OCI-LY1 (cell line): ENCODE data around the gene USPL1.

Experiments
- H2AFZ ChIP-seq: fragments of 200-600 bp; sonication (generic), shearing (Covaris generic); 2 replicates; pipeline ENCODE4 v1.6.0; 2014; ENCODE audit warnings: antibody characterized with exemption, mild to moderate bottlenecking, low read length
- H3F3A ChIP-seq: fragments of 200-600 bp; sonication (generic), shearing (Covaris generic); 2 replicates; pipeline ENCODE4 v1.6.0; 2014; ENCODE audit warnings: mild to moderate bottlenecking, antibody characterized with exemption, low read length, moderate library complexity; ENCODE audit not compliant: insufficient read depth
- H3K27ac ChIP-seq: fragments of 200-600 bp; sonication (generic); 2 replicates; pipeline ENCODE4 v1.5.1; 2014; ENCODE audit warnings: low read length, mixed run types, mild to moderate bottlenecking, low read depth; ENCODE audit not compliant: poor library complexity, severe bottlenecking
- H3K27me3 ChIP-seq: fragments of 200-600 bp; sonication (generic); 2 replicates; pipeline ENCODE4 v1.6.0; 2014; ENCODE audit warnings: antibody characterized with exemption, mild to moderate bottlenecking, low read length, moderate library complexity; ENCODE audit not compliant: insufficient read depth
- H3K36me3 ChIP-seq: fragments of 200-600 bp; sonication (generic); 2 replicates; pipeline ENCODE4 v1.6.1; 2014; ENCODE audit warnings: mild to moderate bottlenecking, antibody characterized with exemption, low read length, moderate library complexity, mixed read lengths; ENCODE audit not compliant: insufficient read depth
- H3K4me1 ChIP-seq: fragments of 200-600 bp; sonication (generic); 2 replicates; pipeline ENCODE4 v1.5.1; 2014; ENCODE audit warnings: mild to moderate bottlenecking, low read length, moderate library complexity; ENCODE audit not compliant: insufficient read depth, severe bottlenecking
- H3K4me2 ChIP-seq: fragments of 200-600 bp; sonication (generic), shearing (Covaris generic); 2 replicates; pipeline ENCODE4 v1.6.1; 2014; ENCODE audit warnings: low read length
- H3K4me3 ChIP-seq: fragments of 200-600 bp; sonication (generic); 2 replicates; pipeline ENCODE4 v1.5.1; 2014; ENCODE audit warnings: low read length, low read depth, mild to moderate bottlenecking, mixed read lengths; ENCODE audit not compliant: poor library complexity, severe bottlenecking
- H3K79me2 ChIP-seq: fragments of 200-600 bp; shearing (Covaris generic); 2 replicates; pipeline ENCODE4 v1.6.1; 2016; ENCODE audit warnings: mixed run types, low read length, mixed read lengths; ENCODE audit not compliant: insufficient read depth
- H3K9ac ChIP-seq: fragments of 200-600 bp; sonication (generic), shearing (Covaris generic); 2 replicates; pipeline ENCODE4 v1.6.1; 2014; ENCODE audit warnings: mild to moderate bottlenecking, low read length, mixed read lengths
- H3K9me2 ChIP-seq: fragments of 200-600 bp; sonication (generic), shearing (Covaris generic); 2 replicates; pipeline ENCODE4 v1.6.1; 2014; ENCODE audit warnings: low read depth, mild to moderate bottlenecking, low read length, mixed read lengths
- H3K9me3 ChIP-seq: fragments of 200-600 bp; shearing (Covaris generic); 2 replicates; pipeline ENCODE4 v1.6.1; 2014; ENCODE audit warnings: low read length, mixed read lengths
- H4K20me1 ChIP-seq: fragments of 200-600 bp; sonication (generic), shearing (Covaris generic); 2 replicates; pipeline ENCODE4 v1.6.0; 2016; ENCODE audit warnings: mild to moderate bottlenecking, low read length; ENCODE audit not compliant: insufficient read depth
- EZH2 ChIP-seq: fragments of 200-600 bp; sonication (generic), shearing (Covaris generic); IDR thresholded peaks from 2 replicates; pipeline ENCODE4 v1.8.0; 2017; ENCODE audit warnings: borderline replicate concordance, mixed run types, mild to moderate bottlenecking, antibody characterized with exemption, low read length, moderate library complexity, mixed read lengths
- TF ChIP-seq, protein P1 (sequence below): fragments of 200-600 bp; sonication (generic), shearing (Covaris generic); IDR thresholded peaks from 2 replicates; pipeline ENCODE4 v1.5.1; 2017; ENCODE audit warnings: mild to moderate bottlenecking, antibody characterized with exemption, low read length, moderate library complexity, mixed read lengths

USPL1 gene

DNA sequence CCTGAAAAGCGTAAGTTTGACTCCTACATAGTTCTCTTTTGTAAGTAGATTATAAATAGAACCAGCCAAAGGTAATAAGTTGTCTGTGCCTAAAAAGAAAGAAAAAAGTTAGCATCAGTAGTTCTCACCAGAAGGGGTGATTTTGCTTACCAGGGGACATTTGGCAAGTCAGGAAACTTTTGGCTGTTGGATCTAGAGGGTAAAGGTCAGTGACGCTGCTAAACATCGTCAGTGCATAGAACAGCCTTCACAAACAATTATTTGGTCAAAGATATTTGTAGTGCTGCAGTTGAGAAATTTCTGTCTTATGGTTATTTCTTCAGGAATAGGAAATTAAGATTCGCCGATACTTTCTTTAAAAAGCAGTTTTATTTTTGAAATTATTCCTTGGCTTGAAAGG lies 2.0 kb downstream of the USPL1 start:
- Histone ChIP-seq H3K79me2 (peaks cover 74% of the 10 kb centered on the region), H3K9ac (peak overlapping the region; percentile 89)

DNA sequence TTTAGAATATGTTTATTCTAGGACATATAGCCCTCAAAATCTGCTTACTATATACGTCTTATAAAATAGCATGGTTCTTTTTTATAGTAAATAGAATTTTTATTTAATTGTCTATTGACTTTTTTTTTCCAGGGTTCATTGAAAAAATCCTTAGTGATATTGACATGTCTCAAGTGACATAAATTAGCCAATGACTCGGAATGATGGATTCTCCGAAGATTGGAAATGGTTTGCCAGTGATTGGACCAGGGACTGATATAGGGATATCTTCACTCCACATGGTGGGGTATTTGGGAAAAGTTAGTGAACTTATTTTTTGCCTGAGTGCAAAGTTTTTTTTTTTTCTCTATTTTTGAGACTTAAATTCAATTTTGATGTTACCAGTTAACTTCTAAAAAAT lies 3.2 kb downstream of the USPL1 start:
- no peaks in the 10 kb centered on the region for H4K20me1 ChIP-seq
- H3K4me1 ChIP-seq = peaks cover 28% of the 10 kb centered on the region
- no peaks in the 10 kb centered on the region for H3K9me3 ChIP-seq
- no peak overlapping the region for H2AFZ ChIP-seq
- no peak overlapping the region for H3K4me2 ChIP-seq
- peaks cover 38% of the 10 kb centered on the region for H3K36me3 ChIP-seq
- H3K9me2 ChIP-seq = no peaks in the 10 kb centered on the region
- no peak overlapping the region for H3K27ac ChIP-seq
- no peak overlapping the region for H3K4me3 ChIP-seq
- no peaks in the 10 kb centered on the region for H3K27me3 ChIP-seq
- TF ChIP-seq EZH2 = no peak
- TF ChIP-seq, protein P1, sequence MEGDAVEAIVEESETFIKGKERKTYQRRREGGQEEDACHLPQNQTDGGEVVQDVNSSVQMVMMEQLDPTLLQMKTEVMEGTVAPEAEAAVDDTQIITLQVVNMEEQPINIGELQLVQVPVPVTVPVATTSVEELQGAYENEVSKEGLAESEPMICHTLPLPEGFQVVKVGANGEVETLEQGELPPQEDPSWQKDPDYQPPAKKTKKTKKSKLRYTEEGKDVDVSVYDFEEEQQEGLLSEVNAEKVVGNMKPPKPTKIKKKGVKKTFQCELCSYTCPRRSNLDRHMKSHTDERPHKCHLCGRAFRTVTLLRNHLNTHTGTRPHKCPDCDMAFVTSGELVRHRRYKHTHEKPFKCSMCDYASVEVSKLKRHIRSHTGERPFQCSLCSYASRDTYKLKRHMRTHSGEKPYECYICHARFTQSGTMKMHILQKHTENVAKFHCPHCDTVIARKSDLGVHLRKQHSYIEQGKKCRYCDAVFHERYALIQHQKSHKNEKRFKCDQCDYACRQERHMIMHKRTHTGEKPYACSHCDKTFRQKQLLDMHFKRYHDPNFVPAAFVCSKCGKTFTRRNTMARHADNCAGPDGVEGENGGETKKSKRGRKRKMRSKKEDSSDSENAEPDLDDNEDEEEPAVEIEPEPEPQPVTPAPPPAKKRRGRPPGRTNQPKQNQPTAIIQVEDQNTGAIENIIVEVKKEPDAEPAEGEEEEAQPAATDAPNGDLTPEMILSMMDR = no peak
- H3F3A ChIP-seq = no peaks in the 10 kb centered on the region
- H3K9ac ChIP-seq = no peak overlapping the region
- peaks cover 62% of the 10 kb centered on the region for H3K79me2 ChIP-seq

More for the DNA sequence above, 2.0 kb downstream of the USPL1 start:
- TF ChIP-seq, protein P1 = no peak
- no peak for TF ChIP-seq EZH2
- H3K4me3 ChIP-seq = peak overlapping the region; percentile 92
- H3K27ac ChIP-seq = no peak overlapping the region
- peaks cover 40% of the 10 kb centered on the region for H3K4me1 ChIP-seq
- H3K36me3 ChIP-seq = peaks cover 30% of the 10 kb centered on the region
- H2AFZ ChIP-seq = no peak overlapping the region
- no peaks in the 10 kb centered on the region for H3K9me2 ChIP-seq
- no peaks in the 10 kb centered on the region for H3K9me3 ChIP-seq
- H3K27me3 ChIP-seq = no peaks in the 10 kb centered on the region
- peak overlapping the region; percentile 91 for H3K4me2 ChIP-seq
- no peaks in the 10 kb centered on the region for H4K20me1 ChIP-seq
- H3F3A ChIP-seq = no peaks in the 10 kb centered on the region

DNA sequence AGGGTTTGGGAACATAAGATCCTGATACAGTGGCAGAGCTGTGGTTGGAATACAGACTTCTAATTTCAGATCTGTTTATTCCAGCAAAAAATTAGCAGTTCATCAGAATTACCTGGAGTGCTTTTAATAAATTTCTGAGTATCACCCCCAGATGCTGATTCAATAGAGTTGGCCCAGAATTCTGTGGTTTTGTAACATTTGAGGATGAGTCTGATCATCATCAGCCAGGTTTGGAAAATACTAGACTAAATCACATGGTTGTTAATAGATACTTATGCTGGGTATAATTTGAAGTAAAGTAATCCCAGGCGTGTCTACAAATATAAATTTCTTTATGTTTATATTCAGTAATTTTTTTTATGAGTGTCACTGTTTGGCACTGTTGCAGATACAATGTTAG lies 4.8 kb downstream of the USPL1 start:
- Histone ChIP-seq H3K9ac (no peak overlapping the region), H3K4me3 (no peak overlapping the region), H3K9me2 (no peaks in the 10 kb centered on the region), H2AFZ (no peak overlapping the region), H3K4me2 (no peak overlapping the region), H4K20me1 (no peaks in the 10 kb centered on the region), H3K27ac (no peak overlapping the region), H3K36me3 (peaks cover 42% of the 10 kb centered on the region), H3K79me2 (peaks cover 66% of the 10 kb centered on the region), H3K27me3 (no peaks in the 10 kb centered on the region), H3K9me3 (no peaks in the 10 kb centered on the region), H3F3A (peaks cover 6% of the 10 kb centered on the region; the same call in 1 of the 2 replicates), H3K4me1 (peaks cover 40% of the 10 kb centered on the region)
- TF ChIP-seq, protein P1 = no peak
- TF ChIP-seq EZH2 = no peak
